ENCODE data around the gene ZGLP1.

The ZGLP1 gene

DNA sequence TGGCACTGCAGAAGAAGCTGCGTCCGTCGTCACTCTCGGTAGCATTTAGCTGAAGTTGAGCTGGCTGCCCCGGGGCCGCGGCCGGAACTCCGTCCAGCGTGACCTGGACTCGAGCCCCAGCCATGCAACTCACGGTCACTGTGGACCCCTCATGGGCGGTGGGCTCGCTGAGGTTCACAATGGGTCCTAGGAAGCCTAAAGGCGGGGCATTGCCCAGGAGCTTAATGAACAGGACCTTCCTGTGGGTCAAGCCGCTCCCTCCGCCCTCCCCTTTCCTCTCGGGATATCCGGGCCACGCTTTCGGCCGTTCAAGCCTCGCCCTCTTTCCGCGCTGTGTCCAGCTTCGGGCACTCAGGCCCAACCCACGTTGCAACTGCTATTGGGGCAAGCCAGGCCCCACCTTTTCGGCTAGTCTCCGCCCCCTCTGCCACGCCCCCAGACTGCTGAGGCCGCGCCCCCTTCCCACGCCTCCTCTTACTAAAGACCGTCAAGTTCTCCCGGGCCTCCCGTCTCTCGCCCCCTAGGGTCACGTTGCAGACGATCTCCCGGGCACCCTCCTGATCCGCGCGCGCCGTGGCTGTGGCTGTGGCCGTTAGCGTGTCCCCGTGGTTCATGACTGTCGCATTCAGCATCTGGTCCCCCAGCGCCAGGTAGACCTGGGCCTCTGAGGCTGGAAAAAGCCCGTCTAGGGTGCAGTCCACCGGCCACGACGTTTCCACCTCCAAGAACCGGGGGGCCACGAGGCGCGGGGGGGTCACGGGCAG is 25.2 kb upstream of the ZGLP1 start:
- Histone ChIP-seq H3K27ac (ENCODE audit: low read depth, low read length) (peak overlapping the region; percentile 16), H2BK120ac (ENCODE audit: insufficient read depth, low read length, poor library complexity) (peak overlapping the region; percentile 25), H4K8ac (ENCODE audit: low read depth, low read length) (peak overlapping the region; percentile 69), H2AFZ (ENCODE audit: insufficient read depth, low read length, poor library complexity) (peak overlapping the region; percentile 69), H2AK5ac (ENCODE audit: low read length) (no peak overlapping the region), H3K9me3 (ENCODE audit: insufficient read depth, low read depth, low read length) (no peaks in the 10 kb centered on the region), H3K4ac (ENCODE audit: low read depth, low read length) (peak overlapping the region; percentile 11), H3K36me3 (ENCODE audit: control insufficient read depth in 1 of 2, insufficient read depth in 2 of 2, low read length in 2 of 2) (peaks cover 8 to 11% of the 10 kb centered on the region in 2 experiments), H3K9ac (ENCODE audit: low read length) (peak overlapping the region; percentile 44), H4K91ac (ENCODE audit: low read depth, low read length) (peak overlapping the region; percentile 33), H3K27me3 (ENCODE audit: insufficient read depth, low read length) (no peaks in the 10 kb centered on the region), H3K14ac (ENCODE audit: low read length) (peak overlapping the region; percentile 59), H3K18ac (ENCODE audit: low read length) (peak overlapping the region; percentile 34), H3K4me3 (ENCODE audit: low read depth, low read length) (peak overlapping the region; percentile 70), H3K4me2 (ENCODE audit: low read length) (peak overlapping the region; percentile 94), H3K4me1 (ENCODE audit: control insufficient read depth in 1 of 2, insufficient read depth in 2 of 2, low read length in 2 of 2) (peaks cover 18 to 20% of the 10 kb centered on the region in 2 experiments), H2BK12ac (ENCODE audit: low read length) (no peak overlapping the region), H4K12ac (ENCODE audit: low read depth, low read length) (peak overlapping the region; percentile 46), H3K79me1 (ENCODE audit: low read length) (peaks cover 6% of the 10 kb centered on the region), H2BK5ac (ENCODE audit: low read depth, low read length, poor library complexity) (no peak overlapping the region), H3K23ac (ENCODE audit: low read length) (no peak overlapping the region), H3K79me2 (ENCODE audit: control insufficient read depth, insufficient read depth, low read length, poor library complexity) (peaks cover 11% of the 10 kb centered on the region)
- WGBS (ENCODE audit: extremely low coverage, insufficient coverage, insufficient read length): no CpG with 5 or more reads among the region's 59 CpGs
- DNase-seq: peak; percentile 98 to 99

- H2AFZ ChIP-seq (ENCODE audit: insufficient read depth, low read length, poor library complexity): peak overlapping the region; percentile 69
- peak overlapping the region; percentile 70 for H3K4me3 ChIP-seq (ENCODE audit: low read depth, low read length)
- H2AK5ac ChIP-seq (ENCODE audit: low read length): no peak overlapping the region
These were observed 24.4 kb upstream of the ZGLP1 start for GRCh38 chr19:10333758-10334587.

GRCh38 chr19:10332965-10333757 is 23.5 kb upstream of the ZGLP1 start, which contains the start of gene RAVER1:
Gene RAVER1, minus strand, starts transcription at chr19:10333529. Its CDS starts 22 bp downstream, at chr19:10333507.
- Histone ChIP-seq H3K27ac (ENCODE audit: low read depth, low read length) (peak within 1 kb of the TSS; percentile 54), H3K79me2 (ENCODE audit: control insufficient read depth, insufficient read depth, low read length, poor library complexity) (peaks cover 11% of the 10 kb centered on the region), H3K4me1 (ENCODE audit: control insufficient read depth in 1 of 2, insufficient read depth in 2 of 2, low read length in 2 of 2) (peaks cover 18 to 20% of the 10 kb centered on the region in 2 experiments), H3K9me3 (ENCODE audit: insufficient read depth, low read depth, low read length) (no peaks in the 10 kb centered on the region), H3K36me3 (ENCODE audit: control insufficient read depth in 1 of 2, insufficient read depth in 2 of 2, low read length in 2 of 2) (peaks cover 24 to 26% of the 10 kb centered on the region in 2 experiments), H4K91ac (ENCODE audit: low read depth, low read length) (peak within 1 kb of the TSS; percentile 73), H3K23ac (ENCODE audit: low read length) (no peak within 1 kb of the TSS), H4K12ac (ENCODE audit: low read depth, low read length) (peak within 1 kb of the TSS; percentile 68), H3K9ac (ENCODE audit: low read length) (peak within 1 kb of the TSS; percentile 74), H2AK5ac (ENCODE audit: low read length) (peak within 1 kb of the TSS; percentile 38), H2BK5ac (ENCODE audit: low read depth, low read length, poor library complexity) (peak within 1 kb of the TSS; percentile 59), H3K14ac (ENCODE audit: low read length) (peak within 1 kb of the TSS; percentile 59), H3K4me2 (ENCODE audit: low read length) (peak within 1 kb of the TSS; percentile 94), H2AFZ (ENCODE audit: insufficient read depth, low read length, poor library complexity) (peak within 1 kb of the TSS; percentile 88), H3K4ac (ENCODE audit: low read depth, low read length) (peak within 1 kb of the TSS; percentile 85), H3K4me3 (ENCODE audit: low read depth, low read length) (peak within 1 kb of the TSS; percentile 86), H2BK120ac (ENCODE audit: insufficient read depth, low read length, poor library complexity) (peak within 1 kb of the TSS; percentile 65), H3K18ac (ENCODE audit: low read length) (peak within 1 kb of the TSS; percentile 58), H3K79me1 (ENCODE audit: low read length) (peaks cover 6% of the 10 kb centered on the region), H3K27me3 (ENCODE audit: insufficient read depth, low read length) (no peaks in the 10 kb centered on the region), H2BK12ac (ENCODE audit: low read length) (no peak within 1 kb of the TSS), H4K8ac (ENCODE audit: low read depth, low read length) (peak within 1 kb of the TSS; percentile 80)
- DNase-seq: peak; percentile 98
- WGBS (ENCODE audit: extremely low coverage, insufficient coverage, insufficient read length): no CpG with 5 or more reads among the region's 82 CpGs

More at GRCh38 chr19:10333758-10334587, 24.4 kb upstream of the ZGLP1 start:
- Histone ChIP-seq H3K9me3 (ENCODE audit: insufficient read depth, low read depth, low read length) (no peaks in the 10 kb centered on the region), H3K27me3 (ENCODE audit: insufficient read depth, low read length) (no peaks in the 10 kb centered on the region), H3K4me2 (ENCODE audit: low read length) (peak overlapping the region; percentile 94), H3K79me1 (ENCODE audit: low read length) (peaks cover 6% of the 10 kb centered on the region), H3K4ac (ENCODE audit: low read depth, low read length) (peak overlapping the region; percentile 5), H3K27ac (ENCODE audit: low read depth, low read length) (peak overlapping the region; percentile 16), H3K36me3 (ENCODE audit: control insufficient read depth in 1 of 2, insufficient read depth in 2 of 2, low read length in 2 of 2) (peaks cover 16 to 19% of the 10 kb centered on the region in 2 experiments), H2BK120ac (ENCODE audit: insufficient read depth, low read length, poor library complexity) (peak overlapping the region; percentile 25), H3K4me1 (ENCODE audit: control insufficient read depth in 1 of 2, insufficient read depth in 2 of 2, low read length in 2 of 2) (peaks cover 18 to 20% of the 10 kb centered on the region in 2 experiments), H3K14ac (ENCODE audit: low read length) (peak overlapping the region; percentile 59), H4K8ac (ENCODE audit: low read depth, low read length) (peak overlapping the region; percentile 69), H3K9ac (ENCODE audit: low read length) (peak overlapping the region; percentile 59), H3K23ac (ENCODE audit: low read length) (no peak overlapping the region), H4K91ac (ENCODE audit: low read depth, low read length) (peak overlapping the region; percentile 33), H2BK5ac (ENCODE audit: low read depth, low read length, poor library complexity) (no peak overlapping the region), H3K18ac (ENCODE audit: low read length) (peak overlapping the region; percentile 34), H4K12ac (ENCODE audit: low read depth, low read length) (peak overlapping the region; percentile 46), H3K79me2 (ENCODE audit: control insufficient read depth, insufficient read depth, low read length, poor library complexity) (peaks cover 11% of the 10 kb centered on the region), H2BK12ac (ENCODE audit: low read length) (no peak overlapping the region)
- peak in 1 of 2 donors; percentile 22 for DNase-seq
- no CpG with 5 or more reads among the region's 44 CpGs for WGBS (ENCODE audit: extremely low coverage, insufficient coverage, insufficient read length)

Data from trophoblast cell (in vitro differentiated cells and primary cell).